GM21825 (cell line): ENCODE data around the gene CEACAM8.
"Not testable (repeated sequence)": the region's sequence is repeated elsewhere in the genome, so short reads cannot be mapped to it uniquely, and the experiment has no call there.

Source experiments
- ATAC-seq: cut with Tn5 transposase; IDR thresholded peaks from one replicate; pipeline ENCODE4 v1.9.1; 2021; ENCODE audit warnings: mild to moderate bottlenecking, moderate library complexity; ENCODE audit not compliant: unreplicated experiment

The CEACAM8 gene

DNA sequence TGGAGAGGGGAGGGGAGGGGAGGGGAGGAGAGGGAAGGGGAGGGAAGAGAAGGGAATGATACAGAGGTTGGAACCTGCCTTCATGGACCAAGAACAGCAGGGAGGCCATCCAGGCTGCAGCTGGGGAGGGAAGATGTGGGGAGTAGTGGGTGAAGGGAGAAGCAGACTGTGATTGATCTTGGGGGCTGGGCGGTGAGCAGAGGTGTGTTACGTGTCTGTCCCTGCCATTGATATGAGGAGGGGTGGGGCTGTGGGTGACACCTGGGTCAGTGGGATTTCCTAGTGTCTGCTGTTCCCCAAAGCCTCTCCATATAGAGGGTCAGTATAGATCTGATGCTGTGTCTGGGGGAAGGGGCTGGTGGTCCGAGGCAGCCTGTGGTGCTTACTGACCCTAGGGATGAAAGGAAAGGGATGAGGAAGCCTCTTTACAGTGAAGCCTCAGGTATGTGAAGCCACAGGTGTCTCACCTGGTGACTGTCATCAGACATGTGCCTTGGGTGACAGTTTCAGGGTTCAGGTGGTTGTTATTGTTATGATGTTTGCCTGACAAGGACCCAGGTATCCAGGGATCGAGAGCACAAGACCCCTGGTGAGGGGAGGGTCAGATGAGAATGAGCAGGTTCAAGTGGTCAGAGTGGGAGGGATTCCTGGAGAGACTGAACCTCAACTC, 47.8 kb downstream of the CEACAM8 start:
- ATAC-seq, result no peak

DNA sequence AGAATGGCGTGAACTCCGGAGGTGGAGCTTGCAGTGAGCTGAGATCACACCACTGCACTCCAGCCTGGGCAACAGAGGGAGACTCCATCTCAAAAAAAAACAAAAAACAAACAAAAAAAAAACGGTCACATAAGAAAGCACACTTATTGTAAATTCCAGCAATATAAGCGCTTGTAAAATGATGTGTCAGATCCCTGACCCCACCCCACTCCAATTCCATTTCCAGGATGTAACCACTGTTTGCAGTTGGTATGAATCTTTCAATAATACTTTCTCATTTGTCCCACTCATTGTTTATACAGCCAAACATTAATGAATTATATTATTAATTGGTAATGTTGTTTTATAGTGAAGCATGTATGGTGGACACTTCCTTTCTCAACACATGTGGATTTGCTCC, 50.6 kb downstream of the CEACAM8 start:
- no peak for ATAC-seq

DNA sequence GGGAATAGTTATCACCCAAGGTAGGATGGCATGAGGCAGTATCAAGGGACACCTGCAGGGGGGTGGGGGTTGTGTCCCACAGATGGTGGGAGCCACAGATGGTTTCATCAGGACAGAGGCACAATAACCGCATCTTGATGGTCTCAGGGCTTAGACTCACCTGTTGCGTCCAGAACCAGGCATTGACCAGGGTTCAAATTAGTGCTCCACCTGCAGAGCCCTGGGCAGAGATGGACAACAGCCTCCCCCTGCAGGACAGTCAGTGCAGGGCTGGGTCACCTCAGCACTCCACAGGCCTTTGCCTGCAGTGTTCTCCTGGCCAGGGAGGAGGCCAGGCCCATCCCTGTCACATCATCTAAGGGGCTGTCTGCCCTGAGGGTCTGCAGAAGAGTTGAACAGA, 51.9 kb downstream of the CEACAM8 start:
- no peak for ATAC-seq

- ATAC-seq, result no peak
Observed at GRCh38 chr19:42540071-42540553, 54.6 kb downstream of the CEACAM8 start.

DNA sequence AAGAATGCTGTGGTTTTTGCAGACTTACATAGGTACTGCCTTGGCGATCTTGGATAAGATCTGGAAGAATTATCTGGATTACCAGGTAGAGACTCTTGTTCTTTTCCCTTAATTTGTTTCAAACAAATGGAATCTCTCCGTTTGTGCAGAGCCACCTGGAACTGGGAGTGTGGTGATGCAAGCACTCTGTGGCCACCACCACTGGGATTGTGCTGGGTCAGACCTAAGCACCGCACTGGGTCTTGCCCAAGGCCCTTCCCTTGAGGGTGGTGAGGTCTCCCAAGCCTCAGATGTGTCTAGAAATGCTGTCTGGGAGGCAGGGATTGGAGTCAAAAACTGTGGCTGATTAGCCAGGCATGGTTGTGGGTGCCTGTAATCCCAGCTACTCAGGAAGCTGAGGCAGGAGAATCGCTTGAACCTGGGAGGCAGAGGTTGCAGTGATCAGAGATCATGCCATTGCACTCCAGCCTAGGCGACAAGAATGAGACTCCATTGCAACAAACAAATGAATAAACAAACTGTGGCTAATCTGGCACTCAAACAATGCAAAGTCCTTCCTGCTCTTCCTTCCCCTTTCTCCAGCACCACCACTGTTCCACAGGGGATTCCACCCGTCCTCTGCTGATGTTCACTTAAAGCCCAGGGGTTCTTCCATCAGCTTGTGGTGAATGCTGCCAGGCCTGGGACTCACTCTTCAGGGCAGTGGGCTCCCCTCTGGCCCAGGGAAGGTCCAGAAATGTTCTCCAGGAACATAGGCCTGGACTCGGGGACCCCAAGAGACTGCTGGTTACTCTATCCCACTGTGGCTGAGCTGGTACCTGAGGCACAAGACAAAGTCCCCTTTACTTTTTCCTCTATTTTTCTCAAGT, 55.6 kb downstream of the CEACAM8 start:
- ATAC-seq, result no peak

DNA sequence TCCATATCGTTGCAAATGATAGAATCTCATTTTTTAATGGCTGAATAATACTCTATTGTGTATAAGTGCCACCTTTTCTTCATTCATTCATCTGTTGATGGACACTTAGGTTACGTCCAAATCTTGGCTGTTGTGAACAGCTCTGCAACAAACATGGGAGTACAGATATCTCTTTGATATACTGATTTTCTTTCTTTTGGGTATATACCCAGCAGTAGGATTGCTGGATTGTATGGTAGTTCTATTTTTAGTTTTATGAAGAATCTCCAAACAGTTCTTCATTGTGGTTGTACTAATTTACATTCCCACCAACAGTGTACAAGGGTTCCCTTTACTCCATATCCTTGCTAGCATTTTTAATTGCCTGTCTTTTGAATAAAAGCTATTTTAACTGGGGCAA, 59.4 kb downstream of the CEACAM8 start:
- not testable (repeated sequence) for ATAC-seq

GRCh38 chr19:42534391-42534790, 60.3 kb downstream of the CEACAM8 start:
- no peak for ATAC-seq

GRCh38 chr19:42532891-42533290, 61.8 kb downstream of the CEACAM8 start:
- ATAC-seq, result no peak

DNA sequence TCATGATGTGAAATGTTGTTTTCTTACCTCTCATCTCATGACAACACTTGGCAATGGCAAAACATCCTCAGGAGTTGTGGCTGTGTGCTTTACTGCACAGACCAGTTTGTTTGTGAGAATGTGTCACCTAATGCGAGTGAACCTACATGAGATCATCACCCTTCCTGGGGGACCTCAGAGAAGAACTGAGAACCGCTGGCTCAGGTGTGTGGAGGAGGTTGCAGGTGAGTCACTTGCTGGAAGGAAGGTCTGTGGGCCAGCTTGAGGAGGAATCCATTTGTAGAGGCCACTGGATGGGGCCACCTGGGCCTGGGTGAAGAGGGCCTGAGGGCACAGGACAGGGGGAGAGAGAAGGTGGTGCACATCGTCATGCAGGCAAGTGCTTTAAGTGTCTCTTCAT, 63.4 kb downstream of the CEACAM8 start:
- no peak for ATAC-seq
